HG03378 (cell line): ENCODE data around the gene MITF.

Experiments
- ATAC-seq: cut with Tn5 transposase; IDR thresholded peaks from one replicate; pipeline ENCODE4 v1.9.1; 2021; ENCODE audit warnings: mild to moderate bottlenecking, moderate library complexity; ENCODE audit not compliant: unreplicated experiment

The MITF gene

DNA sequence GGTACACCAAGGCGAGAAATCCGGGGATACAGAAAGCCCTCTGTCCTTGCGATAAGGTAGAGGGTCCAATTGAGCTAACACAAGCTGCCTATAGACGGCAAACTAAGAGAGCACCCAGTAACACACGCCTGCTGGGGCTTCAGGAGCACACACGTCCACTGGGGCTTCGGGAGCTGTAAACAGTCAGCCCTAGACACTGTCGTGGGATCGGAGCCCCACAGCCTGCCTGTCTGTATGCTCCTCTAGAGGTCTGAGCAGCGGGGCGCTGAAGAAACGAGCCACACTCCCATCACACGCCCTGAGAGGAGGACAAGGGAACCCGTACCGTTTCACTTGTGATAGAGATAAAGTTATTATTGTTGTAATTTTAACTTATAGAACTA, 260.8 kb downstream of the MITF start:
- ATAC-seq = no peak

DNA sequence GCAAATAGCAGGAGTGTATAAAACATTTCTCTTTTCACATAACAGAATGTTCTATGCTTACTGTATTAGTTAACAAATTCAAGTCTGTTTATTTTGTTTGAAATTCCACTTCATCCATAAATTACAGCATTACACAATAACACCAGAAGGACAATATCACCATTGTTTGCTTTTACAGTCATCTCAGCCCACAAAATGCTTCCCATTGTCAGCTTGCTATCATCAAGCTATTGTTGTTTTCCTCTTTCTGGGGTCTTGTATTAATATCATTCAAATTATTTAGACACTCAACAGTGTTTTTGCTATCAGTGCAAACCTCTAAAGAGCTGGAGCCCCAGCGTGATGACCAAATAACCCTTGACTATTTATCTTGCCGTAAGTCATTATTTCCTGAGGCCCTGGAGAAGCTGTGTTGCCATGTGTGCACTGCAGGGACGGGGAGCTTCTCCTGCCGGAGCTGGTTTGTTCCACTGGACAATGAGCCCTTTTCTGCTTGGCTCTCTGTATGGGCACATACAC, 261.4 kb downstream of the MITF start:
- no peak for ATAC-seq

DNA sequence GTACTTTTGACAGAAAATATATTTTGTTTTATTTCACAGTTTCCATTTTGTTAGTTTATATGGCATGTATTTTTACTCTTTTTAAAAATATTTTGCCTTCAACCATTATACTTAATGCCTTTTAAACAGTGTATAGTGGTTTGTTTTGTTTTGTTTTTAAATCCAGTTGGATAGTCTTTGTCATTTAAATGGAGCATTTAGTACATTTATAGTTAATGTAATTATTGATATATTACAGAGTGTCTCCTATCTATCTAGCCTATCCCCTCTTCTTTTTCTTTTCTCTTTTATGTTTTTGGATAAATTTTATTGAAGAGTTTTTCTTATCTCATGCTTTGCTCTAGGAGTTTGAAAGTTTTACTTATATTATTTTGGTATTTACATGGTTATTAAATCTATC, 263.9 kb downstream of the MITF start:
- ATAC-seq = no peak

DNA sequence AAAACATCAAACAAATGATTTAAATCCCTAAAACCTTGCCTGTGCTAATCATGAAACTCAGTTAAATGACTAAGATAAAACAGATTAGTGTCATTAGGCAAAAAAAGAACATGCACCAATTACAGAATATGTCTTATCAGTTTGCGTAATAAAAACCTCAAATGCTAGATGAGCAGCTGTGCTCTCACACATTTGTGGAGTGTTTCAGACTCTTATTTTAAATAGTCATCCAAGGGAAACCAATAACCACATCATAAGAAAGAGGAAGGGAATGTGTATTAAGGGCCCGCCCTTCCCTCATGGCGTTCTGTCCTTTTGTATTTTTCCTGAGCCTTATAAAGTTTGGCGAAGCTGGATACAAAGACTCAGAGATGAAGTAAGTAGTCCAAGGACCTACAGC, 266.8 kb downstream of the MITF start:
- ATAC-seq = no peak

DNA sequence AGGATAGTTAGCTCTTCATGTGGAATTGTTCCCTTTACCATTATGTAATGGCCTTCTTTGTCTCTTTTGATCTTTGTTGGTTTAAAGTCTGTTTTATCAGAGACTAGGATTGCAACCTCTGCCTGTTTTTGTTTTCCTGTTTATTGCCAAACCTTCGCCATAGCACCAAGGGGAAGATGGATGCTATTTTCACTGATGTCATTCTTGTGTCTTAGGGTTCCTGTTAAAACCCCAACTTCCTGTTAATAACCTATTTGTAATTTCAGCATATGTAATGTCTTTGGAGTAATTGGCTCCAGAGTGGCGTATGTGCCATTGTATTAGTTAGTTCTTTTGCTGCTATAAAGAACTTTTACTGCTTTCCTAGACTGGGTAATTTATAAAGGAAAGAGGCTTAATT, 271.1 kb downstream of the MITF start:
- no peak for ATAC-seq

DNA sequence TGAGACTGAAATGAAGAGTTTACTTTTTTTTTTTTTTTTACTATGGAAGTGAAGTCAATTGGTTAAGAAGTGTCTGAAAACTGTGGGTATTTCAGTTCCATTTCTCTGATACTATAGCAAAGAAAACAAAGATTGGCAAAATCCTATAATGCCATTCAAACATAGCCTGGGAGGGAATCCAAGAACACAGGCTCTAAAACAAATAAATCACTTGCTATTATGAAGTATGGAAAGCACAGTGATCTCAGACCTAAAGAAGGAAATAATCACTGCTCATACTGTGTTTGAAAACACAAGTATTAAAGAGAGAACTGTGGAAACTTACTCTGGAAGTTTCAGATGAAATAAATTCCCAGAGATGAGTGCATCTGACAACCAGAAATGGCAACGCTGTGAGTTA, 272.3 kb downstream of the MITF start:
- ATAC-seq = no peak
